Hepatocyte (in vitro differentiated cells): ENCODE data around the gene OR8U1. TPM values are rescaled to one million over a fixed set of nuclear protein-coding genes. Genes with fewer than 3 reads are reported as not detected.
A peak's percentile ranks its signal among the peaks of the same experiment; 100 is the strongest.

ENCODE experiments used
- DNase-seq: peaks from one replicate; pipeline ENCODE4 v3.0.0-alpha.2; 2016; ENCODE audit warnings: low spot score
- H2AFZ ChIP-seq: fragments of 200-600 bp; sonication (generic); 2 replicates; pipeline ENCODE4 v1.6.0; 2016; ENCODE audit warnings: antibody characterized with exemption, mild to moderate bottlenecking
- H3K27ac ChIP-seq: fragments of 200-600 bp; sonication (generic); 2 replicates; pipeline ENCODE4 v1.5.1; 2016; ENCODE audit warnings: mild to moderate bottlenecking
- H3K27me3 ChIP-seq: fragments of 200-600 bp; sonication (generic); 2 replicates; pipeline ENCODE4 v1.6.1; 2016
- H3K36me3 ChIP-seq: fragments of 200-600 bp; sonication (generic); replicated peaks from 2 replicates; pipeline ENCODE4 v1.5.1; 2016; ENCODE audit warnings: low read depth; ENCODE audit not compliant: insufficient read depth
- H3K4me1 ChIP-seq: fragments of 200-600 bp; sonication (generic); 2 replicates; pipeline ENCODE4 v1.5.1; 2016; ENCODE audit warnings: mild to moderate bottlenecking, moderate library complexity; ENCODE audit not compliant: insufficient read depth
- H3K4me2 ChIP-seq: fragments of 200-600 bp; sonication (generic); 2 replicates; pipeline ENCODE4 v1.6.0; 2016
- H3K4me3 ChIP-seq: fragments of 200-600 bp; sonication (generic); 2 replicates; pipeline ENCODE4 v1.5.1; 2016; ENCODE audit warnings: mild to moderate bottlenecking
- H3K79me2 ChIP-seq: fragments of 200-600 bp; sonication (generic); 2 replicates; pipeline ENCODE4 v1.6.0; 2017; ENCODE audit warnings: mild to moderate bottlenecking
- H3K9me2 ChIP-seq: fragments of 200-600 bp; sonication (generic); replicated peaks from 2 replicates; pipeline ENCODE4 v1.6.0; 2017; ENCODE audit warnings: mild to moderate bottlenecking; ENCODE audit not compliant: insufficient read depth
- H3K9me3 ChIP-seq: fragments of 200-600 bp; sonication (generic); 2 replicates; pipeline ENCODE4 v1.5.1; 2016; ENCODE audit warnings: low read depth, mild to moderate bottlenecking
- H4K20me1 ChIP-seq: fragments of 200-600 bp; sonication (generic); 2 replicates; pipeline ENCODE4 v1.6.0; 2016; ENCODE audit warnings: mild to moderate bottlenecking; ENCODE audit not compliant: insufficient read depth, poor library complexity, severe bottlenecking
- EZH2 ChIP-seq: fragments of 200-600 bp; sonication (generic); IDR thresholded peaks from 2 replicates; pipeline ENCODE4 v1.6.1; 2016; ENCODE audit warnings: antibody characterized with exemption, mild to moderate bottlenecking, borderline replicate concordance
- EZH2phosphoT487 ChIP-seq: fragments of 200-600 bp; sonication (generic); IDR thresholded peaks from one replicate; pipeline ENCODE4 v1.6.1; 2018; ENCODE audit warnings: antibody characterized with exemption, mild to moderate bottlenecking, low read depth, moderate library complexity; ENCODE audit not compliant: unreplicated experiment, severe bottlenecking
- WGBS: methylation state at CpG from one replicate; pipeline ENCODE4 v1.1.6; 2016; ENCODE audit warnings: low lambda C conversion rate; ENCODE audit errors: missing lambda C conversion rate; 5-methylcytosine and 5-hydroxymethylcytosine counted together
- polyA plus RNA-seq: library from polyadenylated mRNA; unstranded; fragments of >200 nt; fragmentation: Nextera tagmentation; extraction: Ambion mirVana; gene quantifications from 2 replicates; pipeline ENCODE4 v1.2.1, GENCODE V29; 2016
- total RNA-seq: library from RNA; depleted of rRNA; stranded (reverse); fragments of >200 nt; gene quantifications from 2 replicates; pipeline ENCODE4 v1.2.3, GENCODE V29; 2014
- TF ChIP-seq, protein P1 (sequence below): fragments of 200-600 bp; sonication (generic); IDR thresholded peaks from 2 replicates; pipeline ENCODE4 v1.5.1; 2016; ENCODE audit warnings: antibody characterized with exemption, mild to moderate bottlenecking; ENCODE audit not compliant: poor library complexity

OR8U1 gene
- total and polyA plus RNA-seq, 2 experiments from 2014 or later = not detected

GRCh38 chr11:56345739-56346138 lies 29.7 kb upstream of the OR8U1 start, which contains the start of gene OR8K1:
OR8K1 (plus strand) TSS chr11:56346039; CDS start chr11:56346039, 0 bp downstream.
- Histone ChIP-seq H3K4me1 (no peaks in the 10 kb centered on the region), H3K27me3 (no peaks in the 10 kb centered on the region), H3K4me2 (no peak within 1 kb of the TSS), H2AFZ (no peak within 1 kb of the TSS), H3K9me2 (no peaks in the 10 kb centered on the region), H3K79me2 (no peaks in the 10 kb centered on the region), H3K9me3 (no peaks in the 10 kb centered on the region), H3K4me3 (no peak within 1 kb of the TSS), H3K27ac (no peak within 1 kb of the TSS), H4K20me1 (no peaks in the 10 kb centered on the region), H3K36me3 (no peaks in the 10 kb centered on the region)
- 85% methylated on average over 1 of the region's 1 CpG for WGBS
- TF ChIP-seq EZH2phosphoT487 (no peak), EZH2 (no peak)
- TF ChIP-seq, protein P1, sequence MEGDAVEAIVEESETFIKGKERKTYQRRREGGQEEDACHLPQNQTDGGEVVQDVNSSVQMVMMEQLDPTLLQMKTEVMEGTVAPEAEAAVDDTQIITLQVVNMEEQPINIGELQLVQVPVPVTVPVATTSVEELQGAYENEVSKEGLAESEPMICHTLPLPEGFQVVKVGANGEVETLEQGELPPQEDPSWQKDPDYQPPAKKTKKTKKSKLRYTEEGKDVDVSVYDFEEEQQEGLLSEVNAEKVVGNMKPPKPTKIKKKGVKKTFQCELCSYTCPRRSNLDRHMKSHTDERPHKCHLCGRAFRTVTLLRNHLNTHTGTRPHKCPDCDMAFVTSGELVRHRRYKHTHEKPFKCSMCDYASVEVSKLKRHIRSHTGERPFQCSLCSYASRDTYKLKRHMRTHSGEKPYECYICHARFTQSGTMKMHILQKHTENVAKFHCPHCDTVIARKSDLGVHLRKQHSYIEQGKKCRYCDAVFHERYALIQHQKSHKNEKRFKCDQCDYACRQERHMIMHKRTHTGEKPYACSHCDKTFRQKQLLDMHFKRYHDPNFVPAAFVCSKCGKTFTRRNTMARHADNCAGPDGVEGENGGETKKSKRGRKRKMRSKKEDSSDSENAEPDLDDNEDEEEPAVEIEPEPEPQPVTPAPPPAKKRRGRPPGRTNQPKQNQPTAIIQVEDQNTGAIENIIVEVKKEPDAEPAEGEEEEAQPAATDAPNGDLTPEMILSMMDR = no peak
- no peak for DNase-seq

DNA sequence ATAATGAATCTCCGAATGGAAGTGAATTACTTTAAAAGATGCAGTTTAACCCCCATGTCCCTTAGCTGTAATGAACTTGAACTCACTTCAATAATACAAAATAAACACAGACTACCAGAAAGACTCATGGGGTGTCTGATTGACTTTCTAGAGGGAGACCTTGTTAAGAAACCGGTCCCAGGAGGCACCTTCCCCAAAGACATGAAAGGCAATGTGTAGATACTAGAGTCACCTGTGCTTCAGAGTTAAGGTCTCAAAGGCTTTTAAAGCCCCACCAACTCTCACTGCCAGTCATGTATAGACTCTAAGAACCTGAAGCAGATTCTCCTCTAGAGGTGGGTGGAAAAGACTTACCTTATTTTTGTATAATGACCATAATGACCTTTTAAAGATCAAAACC lies 21.4 kb upstream of the OR8U1 start, which contains the start of gene OR8J1:
Gene OR8J1 (plus strand): TSS at position 301 of the 400 bp plus-strand sequence. CDS start 5,956 bp downstream, outside the sequence.
- Histone ChIP-seq H3K4me1 (no peaks in the 10 kb centered on the region), H3K27ac (no peak within 1 kb of the TSS), H2AFZ (no peak within 1 kb of the TSS), H3K79me2 (no peaks in the 10 kb centered on the region), H4K20me1 (no peaks in the 10 kb centered on the region), H3K4me2 (no peak within 1 kb of the TSS), H3K9me2 (no peaks in the 10 kb centered on the region), H3K4me3 (no peak within 1 kb of the TSS), H3K36me3 (no peaks in the 10 kb centered on the region), H3K9me3 (no peaks in the 10 kb centered on the region), H3K27me3 (no peaks in the 10 kb centered on the region)
- WGBS = 90% methylated on average over 2 of the region's 2 CpGs
- TF ChIP-seq EZH2 (no peak), EZH2phosphoT487 (no peak)
- TF ChIP-seq, protein P1 = no peak
- DNase-seq = no peak

- Histone ChIP-seq H3K79me2 (no peaks in the 10 kb centered on the region), H3K36me3 (no peaks in the 10 kb centered on the region), H4K20me1 (no peaks in the 10 kb centered on the region), H3K9me3 (no peaks in the 10 kb centered on the region), H3K4me2 (no peak overlapping the region), H3K4me1 (no peaks in the 10 kb centered on the region), H3K27ac (no peak overlapping the region), H2AFZ (no peak overlapping the region), H3K9me2 (no peaks in the 10 kb centered on the region), H3K27me3 (no peaks in the 10 kb centered on the region), H3K4me3 (no peak overlapping the region)
- TF ChIP-seq EZH2phosphoT487 = no peak
- TF ChIP-seq EZH2 = no peak
- TF ChIP-seq, protein P1 = no peak
- 81% methylated on average over 2 of the region's 2 CpGs for WGBS
- DNase-seq = no peak
These were observed 4.7 kb downstream of the OR8U1 start for GRCh38 chr11:56380120-56380519.

DNA sequence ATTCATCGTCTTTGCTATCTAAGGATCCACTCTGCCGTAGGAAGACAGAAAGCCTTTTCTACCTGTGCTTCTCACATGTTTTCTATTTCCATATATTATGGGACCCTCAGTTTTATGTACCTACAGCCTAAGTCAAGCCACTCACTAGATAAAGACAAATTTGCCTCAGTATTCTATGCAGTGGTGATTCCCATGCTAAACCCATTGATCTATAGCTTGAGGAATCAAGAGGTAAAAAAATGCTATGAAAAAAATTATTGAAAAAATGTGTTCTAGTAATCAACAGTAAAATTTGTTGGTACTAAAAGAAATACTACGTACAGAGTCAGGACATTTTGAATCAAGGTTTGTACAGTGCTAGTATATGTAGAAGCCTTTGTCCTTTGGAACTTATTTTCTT lies 19.0 kb downstream of the OR8U1 start:
- TF ChIP-seq EZH2phosphoT487 = no peak
- TF ChIP-seq EZH2 = no peak
- TF ChIP-seq, protein P1 = no peak
- no peaks in the 10 kb centered on the region for H4K20me1 ChIP-seq
- H3K27me3 ChIP-seq = no peaks in the 10 kb centered on the region
- no peaks in the 10 kb centered on the region for H3K4me1 ChIP-seq
- no peaks in the 10 kb centered on the region for H3K9me3 ChIP-seq
- peak overlapping the region; percentile 37 for H3K27ac ChIP-seq
- H3K4me2 ChIP-seq = peak overlapping the region; percentile 41
- H3K4me3 ChIP-seq = no peak overlapping the region
- WGBS = 82% methylated on average over 3 of the region's 3 CpGs
- no peak overlapping the region for H2AFZ ChIP-seq
- no peaks in the 10 kb centered on the region for H3K79me2 ChIP-seq
- no peaks in the 10 kb centered on the region for H3K9me2 ChIP-seq
- H3K36me3 ChIP-seq = no peaks in the 10 kb centered on the region
- DNase-seq = no peak
